Endothelial cell of umbilical vein (primary cell): Measurements from ENCODE around the gene GINS3. TPM values are rescaled to one million over a fixed set of nuclear protein-coding genes. Genes with fewer than 3 reads are reported as not detected.

Experiments used
- BruUV-seq: library from RNA; stranded (reverse); fragments of 400-500 nt; replicated peaks from 2 replicates; lab custom pipeline; 2021; lab: Mats Ljungman, UMichigan
- CTCF ChIA-PET: fragments of 300-600, 350-600 bp; sonication (Branson Sonifier 250); formaldehyde crosslinking; loops from one replicate; lab custom pipeline; 2021; ENCODE audit warnings: antibody characterized with exemption, inconsistent platforms; lab: Charles Lee
- POLR2A ChIA-PET: fragments of 300-600, 350-600 bp; sonication (Branson Sonifier 250); formaldehyde crosslinking; loops from one replicate; lab custom pipeline; 2021; ENCODE audit warnings: antibody characterized with exemption, inconsistent platforms; lab: Charles Lee
- DNase-seq: peaks from one replicate; pipeline ENCODE4 v3.0.0-alpha.2; 2011; ENCODE audit warnings: low read depth, low spot score
- FAIRE-seq: peaks from 2 replicates; lab custom pipeline; 2011; peaks lifted over from hg19 to GRCh38; lab: Jason Lieb, UNC
- H2AFZ ChIP-seq: 2 replicates; pipeline ENCODE4 v1.6.0; 2012; ENCODE audit warnings: low read depth, low read length, control low read depth, inconsistent platforms
- H3K27ac ChIP-seq: 2 replicates; pipeline ENCODE4 v1.5.1; 2011; ENCODE audit warnings: low read depth, mild to moderate bottlenecking, control low read depth, low read length, moderate library complexity; ENCODE audit not compliant: insufficient read depth
- H3K27me3 ChIP-seq, 2 experiments: 2 replicates each; pipeline versions ENCODE4 v1.6.0 to v1.6.1; 2011; ENCODE audit warnings: low read length in 2 of 2, mixed read lengths in 1 of 2; ENCODE audit not compliant: control insufficient read depth in 2 of 2, insufficient read depth in 2 of 2
- H3K36me3 ChIP-seq, 2 experiments: 2 replicates in 1 of 2; 3 replicates in 1 of 2; pipeline ENCODE4 v1.5.1; 2011; ENCODE audit warnings: low read length in 2 of 2, mild to moderate bottlenecking in 1 of 2, moderate library complexity in 1 of 2; ENCODE audit not compliant: control insufficient read depth in 2 of 2, insufficient read depth in 2 of 2; ENCODE audit errors: extremely low read depth in 1 of 2
- H3K4me1 ChIP-seq: 3 replicates; pipeline ENCODE4 v1.5.1; 2011; ENCODE audit warnings: mild to moderate bottlenecking, low read length; ENCODE audit not compliant: control insufficient read depth, insufficient read depth; ENCODE audit errors: extremely low read depth
- H3K4me2 ChIP-seq: 2 replicates; pipeline ENCODE4 v1.6.1; 2011; ENCODE audit warnings: low read length, control low read depth, mixed read lengths; ENCODE audit not compliant: insufficient read depth
- H3K4me3 ChIP-seq, 3 experiments: fragments of 200-600 bp in 1 of 3; sonication (generic), shearing (Covaris generic) in 1 of 3; replicated peaks in 1 of 3; 2 replicates each; pipeline ENCODE4 v1.5.1; 2011 to 2016; ENCODE audit warnings: control low read depth in 3 of 3, low read length in 3 of 3, mild to moderate bottlenecking in 2 of 3, inconsistent platforms in 1 of 3, low read depth in 1 of 3, moderate library complexity in 1 of 3; ENCODE audit not compliant: insufficient read depth in 1 of 3
- H3K79me2 ChIP-seq: 2 replicates; pipeline ENCODE4 v1.6.0; 2012; ENCODE audit warnings: low read length, inconsistent platforms; ENCODE audit not compliant: control insufficient read depth, insufficient read depth
- H3K9ac ChIP-seq: replicated peaks from 2 replicates; pipeline ENCODE3; 2011; ENCODE audit warnings: low read length, control low read depth; ENCODE audit not compliant: insufficient read depth; ENCODE audit errors: extremely low read depth
- H3K9me1 ChIP-seq: replicated peaks from 3 replicates; pipeline ENCODE4 v1.6.0; 2011; ENCODE audit warnings: mild to moderate bottlenecking, low read length; ENCODE audit not compliant: control insufficient read depth, insufficient read depth; ENCODE audit errors: extremely low read depth
- H3K9me3 ChIP-seq: replicated peaks from 2 replicates; pipeline ENCODE4 v1.5.1; 2012; ENCODE audit warnings: low read length, inconsistent platforms; ENCODE audit not compliant: control insufficient read depth, insufficient read depth
- H4K20me1 ChIP-seq: replicated peaks from 2 replicates; pipeline ENCODE3; 2011; ENCODE audit warnings: mild to moderate bottlenecking, low read length; ENCODE audit not compliant: control insufficient read depth, insufficient read depth; ENCODE audit errors: extremely low read depth
- EZH2 ChIP-seq: IDR thresholded peaks from 2 replicates; pipeline ENCODE4 v1.6.1; 2012; ENCODE audit warnings: borderline replicate concordance, low read depth, mild to moderate bottlenecking, moderate library complexity, low read length, inconsistent platforms; ENCODE audit not compliant: severe bottlenecking
- GATA2 ChIP-seq: IDR thresholded peaks from 2 replicates; pipeline ENCODE4 v1.7.0; 2011; ENCODE audit warnings: low read depth, mild to moderate bottlenecking, moderate library complexity, mixed read lengths, low read length; ENCODE audit not compliant: insufficient read length, insufficient read depth
- JUN ChIP-seq: IDR thresholded peaks from 2 replicates; pipeline ENCODE4 v1.6.1; 2011; ENCODE audit warnings: borderline replicate concordance, low read depth; ENCODE audit not compliant: insufficient read length, insufficient read depth
- MAX ChIP-seq: IDR thresholded peaks from 2 replicates; pipeline ENCODE4 v1.6.1; 2011; ENCODE audit not compliant: insufficient read depth, insufficient read length
- MYC ChIP-seq: IDR thresholded peaks from one replicate; pipeline ENCODE4 v1.6.1; 2011; ENCODE audit warnings: mild to moderate bottlenecking, low read depth, low read length
- dilution Hi-C: fragments of 300-500 bp; cut with MboI; formaldehyde crosslinking; loops from one replicate; pipeline ENCODE4 v1.15.0; 2019; ENCODE audit warnings: low sequenced_read_pairs; ENCODE audit not compliant: extremely low pct_ligation_motif_present
- intact Hi-C: fragments of 100-400 bp; cut with micrococcal nuclease; formaldehyde crosslinking; loops from one replicate; pipeline ENCODE4 v1.10.0; 2022
- polyA plus RNA-seq, 4 experiments: library from polyadenylated mRNA; depleted of rRNA in 3 of 4; stranded (reverse) in 3 of 4; unstranded in 1 of 4; fragments of >200 nt; gene quantifications; 2 replicates each; pipeline versions ENCODE4 v1.2.1 to v1.2.3, GENCODE V29; 2011 to 2012; ENCODE audit warnings: missing spikeins in 1 of 4
- total RNA-seq: library from RNA; stranded (reverse); gene quantifications from 2 replicates; pipeline ENCODE4 v1.2.3, GENCODE V29; 2021

GINS3 gene
- total and polyA plus RNA-seq, 2 donors (not counting 3 experiments of a cell fraction or from before 2014, with no cell fraction given) = 17.2 to 24.1 TPM

- Histone ChIP-seq H3K9me3 (no peaks in the 10 kb centered on the region), H3K27me3 (no peaks in the 10 kb centered on the region), H3K79me2 (no peaks in the 10 kb centered on the region), H3K4me2 (no peak overlapping the region), H3K4me3 (no peak overlapping the region), H2AFZ (no peak overlapping the region), H3K4me1 (peaks cover 5% of the 10 kb centered on the region), H3K36me3 (no peaks in the 10 kb centered on the region), H3K9ac (no peak overlapping the region), H4K20me1 (no peaks in the 10 kb centered on the region), H3K9me1 (no peaks in the 10 kb centered on the region), H3K27ac (no peak overlapping the region)
- ChIA-PET CTCF (interaction anchor here (1.8 to 2.7 kb wide), 2 partner anchors 8 to 70 kb away, joined by 5 to 6 read pairs; no protein-coding TSS in a partner anchor), POLR2A (no interaction called here)
- dilution Hi-C loops (no loop called here), intact Hi-C loops (loop anchor here (5.0 kb wide), 1 partner anchor 40 kb away; no protein-coding TSS in a partner anchor)
- no peak for DNase-seq
- no TSS peak for BruUV-seq
- TF ChIP-seq GATA2 (no peak), EZH2 (no peak), MYC (no peak)
- FAIRE-seq = no peak
Observed at GRCh38 chr16:58417600-58417999, 25.3 kb downstream of the GINS3 start.

GRCh38 chr16:58418026-58418425, 25.8 kb downstream of the GINS3 start:
- Histone ChIP-seq H3K27ac (no peak overlapping the region), H3K27me3 (no peaks in the 10 kb centered on the region), H3K4me3 (no peak overlapping the region), H3K4me2 (no peak overlapping the region), H4K20me1 (no peaks in the 10 kb centered on the region), H3K36me3 (no peaks in the 10 kb centered on the region), H3K9me1 (no peaks in the 10 kb centered on the region), H3K4me1 (peaks cover 5% of the 10 kb centered on the region), H2AFZ (no peak overlapping the region), H3K9ac (no peak overlapping the region), H3K79me2 (no peaks in the 10 kb centered on the region), H3K9me3 (no peaks in the 10 kb centered on the region)
- no TSS peak for BruUV-seq
- CTCF ChIA-PET = interaction anchor here (1.8 to 2.7 kb wide), 2 partner anchors 8 to 69 kb away, joined by 5 to 6 read pairs; no protein-coding TSS in a partner anchor
- TF ChIP-seq MAX = no peak
- no peak for TF ChIP-seq JUN
- DNase-seq (no peak), FAIRE-seq (no peak)
- intact Hi-C loops (loop anchor here (5.0 kb wide), 1 partner anchor 39 kb away; no protein-coding TSS in a partner anchor), dilution Hi-C loops (no loop called here)
- POLR2A ChIA-PET = no interaction called here
